Fibroblast of lung (primary cell): Measurements from ENCODE around the gene ANTXRL. TPM values are rescaled to one million over a fixed set of nuclear protein-coding genes. Genes with fewer than 3 reads are reported as not detected.
"Not testable (repeated sequence)": the region's sequence is repeated elsewhere in the genome, so short reads cannot be mapped to it uniquely, and the experiment has no call there.

ENCODE experiments used
- DNase-seq, 2 donors: peaks; one replicate each; pipeline versions ENCODE4 v3.0.0 to v3.0.0-alpha.2; 2010; ENCODE audit warnings: low read depth in 2 of 2
- H2AFZ ChIP-seq: 2 replicates; pipeline ENCODE4 v1.5.1; 2012; ENCODE audit warnings: low read length, control low read depth, inconsistent platforms
- H3K27ac ChIP-seq: 2 replicates; pipeline ENCODE4 v1.5.1; 2011; ENCODE audit warnings: low read length, control low read depth; ENCODE audit not compliant: insufficient read depth
- H3K27me3 ChIP-seq: 2 replicates; pipeline ENCODE4 v1.5.1; 2011; ENCODE audit warnings: mild to moderate bottlenecking, low read length; ENCODE audit not compliant: control insufficient read depth, insufficient read depth
- H3K36me3 ChIP-seq: 2 replicates; pipeline ENCODE4 v1.5.1; 2011; ENCODE audit warnings: low read length; ENCODE audit not compliant: control insufficient read depth, insufficient read depth
- H3K4me1 ChIP-seq: 2 replicates; pipeline ENCODE4 v1.5.1; 2011; ENCODE audit warnings: low read length; ENCODE audit not compliant: control insufficient read depth, insufficient read depth; ENCODE audit errors: extremely low read depth
- H3K4me2 ChIP-seq: 2 replicates; pipeline ENCODE4 v1.5.1; 2011; ENCODE audit warnings: low read length, control low read depth; ENCODE audit not compliant: insufficient read depth; ENCODE audit errors: extremely low read depth
- H3K4me3 ChIP-seq, 4 experiments: fragments of 200-600 bp in 1 of 4; sonication (generic) in 1 of 4; replicated peaks in 1 of 4; 2 replicates each; pipeline ENCODE4 v1.5.1; 2011 to 2016; ENCODE audit warnings: low read length in 4 of 4, low read depth in 3 of 4, mild to moderate bottlenecking in 3 of 4, control low read depth in 2 of 4, inconsistent platforms in 1 of 4, mixed read lengths in 1 of 4; ENCODE audit not compliant: insufficient read depth in 1 of 4; ENCODE audit errors: control extremely low read depth in 1 of 4
- H3K79me2 ChIP-seq: 2 replicates; pipeline ENCODE4 v1.5.1; 2012; ENCODE audit warnings: mild to moderate bottlenecking, low read length, inconsistent platforms; ENCODE audit not compliant: control insufficient read depth, insufficient read depth
- H3K9ac ChIP-seq: 2 replicates; pipeline ENCODE4 v1.5.1; 2011; ENCODE audit warnings: mild to moderate bottlenecking, low read length, control low read depth; ENCODE audit not compliant: insufficient read depth
- H3K9me3 ChIP-seq: 2 replicates; pipeline ENCODE4 v1.5.1; 2012; ENCODE audit warnings: low read depth, low read length; ENCODE audit not compliant: control insufficient read depth, insufficient read depth
- H4K20me1 ChIP-seq: 2 replicates; pipeline ENCODE4 v1.5.1; 2011; ENCODE audit warnings: low read length; ENCODE audit not compliant: control insufficient read depth, insufficient read depth; ENCODE audit errors: extremely low read depth
- CTCF ChIP-seq, 2 donors: IDR thresholded peaks in 1 of 2; conservative IDR thresholded peaks in 1 of 2; 1 replicate in 1 of 2; 2 replicates in 1 of 2; pipeline ENCODE4 v1.5.1; 2011 to 2012; ENCODE audit warnings: low read length in 2 of 2, control low read depth in 1 of 2, inconsistent platforms in 1 of 2, low read depth in 1 of 2, mild to moderate bottlenecking in 1 of 2
- EZH2 ChIP-seq: IDR thresholded peaks from 2 replicates; pipeline ENCODE4 v1.5.1; 2012; ENCODE audit warnings: low read length, control low read depth, mild to moderate bottlenecking; ENCODE audit errors: missing control alignments
- polyA plus RNA-seq, 2 donors: library from polyadenylated mRNA; depleted of rRNA in 1 of 2; stranded (reverse) in 1 of 2; unstranded in 1 of 2; fragments of >200 nt; gene quantifications; 2 replicates each; pipeline ENCODE4 v1.2.1, GENCODE V29; 2011 to 2012; ENCODE audit warnings: missing spikeins in 1 of 2
- total RNA-seq: library from RNA; depleted of rRNA; stranded (reverse); fragments of >200 nt; gene quantifications from 2 replicates; pipeline ENCODE4 v1.2.1, GENCODE V29; 2014

ANTXRL gene
- total and polyA plus RNA-seq, 2 donors (not counting 1 experiment from before 2014, with no cell fraction given) = not detected

- H3K9ac ChIP-seq = no peak overlapping the region
- H3K9me3 ChIP-seq = no peaks in the 10 kb centered on the region
These were observed 33.5 kb upstream of the ANTXRL start for GRCh38 chr10:46253076-46254006.

GRCh38 chr10:46254007-46254383, 32.8 kb upstream of the ANTXRL start:
- no peaks in the 10 kb centered on the region for H3K79me2 ChIP-seq
- no peaks in the 10 kb centered on the region for H3K36me3 ChIP-seq
- H3K4me2 ChIP-seq = no peak overlapping the region
- H3K4me3 ChIP-seq = no peak overlapping the region
- no peaks in the 10 kb centered on the region for H3K4me1 ChIP-seq
- H3K9ac ChIP-seq = no peak overlapping the region
- no peaks in the 10 kb centered on the region for H3K27me3 ChIP-seq
- H3K9me3 ChIP-seq = no peaks in the 10 kb centered on the region
- TF ChIP-seq EZH2 = no peak
- no peak for TF ChIP-seq CTCF (conservative IDR thresholded peaks at IDR 0.05 in 1 of 2, IDR thresholded peaks at IDR 0.05 in 1 of 2; ENCODE audit: low read depth in 1 of 2, low read length in 2 of 2)
- no peak overlapping the region for H2AFZ ChIP-seq
- DNase-seq = no peak
- no peak overlapping the region for H3K27ac ChIP-seq
- no peaks in the 10 kb centered on the region for H4K20me1 ChIP-seq

More at GRCh38 chr10:46253076-46254006, 33.5 kb upstream of the ANTXRL start:
- no peak for DNase-seq
- H3K27ac ChIP-seq = no peak overlapping the region
- H3K27me3 ChIP-seq = no peaks in the 10 kb centered on the region
- no peaks in the 10 kb centered on the region for H4K20me1 ChIP-seq
- no peaks in the 10 kb centered on the region for H3K79me2 ChIP-seq
- no peak overlapping the region for H3K4me2 ChIP-seq
- H3K36me3 ChIP-seq = no peaks in the 10 kb centered on the region
- no peak for TF ChIP-seq CTCF (conservative IDR thresholded peaks at IDR 0.05 in 1 of 2, IDR thresholded peaks at IDR 0.05 in 1 of 2; ENCODE audit: low read depth in 1 of 2, low read length in 2 of 2)
- TF ChIP-seq EZH2 = no peak
- no peak overlapping the region for H2AFZ ChIP-seq
- H3K4me3 ChIP-seq = no peak overlapping the region
- no peaks in the 10 kb centered on the region for H3K4me1 ChIP-seq

- Histone ChIP-seq H3K27me3 (no peaks in the 10 kb centered on the region), H3K9ac (no peak overlapping the region), H3K4me2 (no peak overlapping the region), H2AFZ (no peak overlapping the region), H3K9me3 (no peaks in the 10 kb centered on the region), H3K36me3 (no peaks in the 10 kb centered on the region), H3K4me1 (no peaks in the 10 kb centered on the region), H3K27ac (no peak overlapping the region), H3K79me2 (no peaks in the 10 kb centered on the region), H3K4me3 (no peak overlapping the region), H4K20me1 (no peaks in the 10 kb centered on the region)
- TF ChIP-seq EZH2 = no peak
- TF ChIP-seq CTCF (conservative IDR thresholded peaks at IDR 0.05 in 1 of 2, IDR thresholded peaks at IDR 0.05 in 1 of 2; ENCODE audit: low read depth in 1 of 2, low read length in 2 of 2) = no peak
- no peak for DNase-seq
These were observed 32.3 kb upstream of the ANTXRL start for GRCh38 chr10:46254467-46254866.

GRCh38 chr10:46255210-46255609, 31.6 kb upstream of the ANTXRL start:
- not testable (repeated sequence) for H3K4me2 ChIP-seq, H3K4me3 ChIP-seq

More at GRCh38 chr10:46255210-46255609, 31.6 kb upstream of the ANTXRL start:
- not testable (repeated sequence) for H4K20me1 ChIP-seq, H3K79me2 ChIP-seq, H2AFZ ChIP-seq, H3K27me3 ChIP-seq, H3K9me3 ChIP-seq, H3K36me3 ChIP-seq, H3K9ac ChIP-seq, DNase-seq, H3K4me1 ChIP-seq, H3K27ac ChIP-seq
